Lung (tissue), 12 donors: ENCODE data around the gene PALLD. TPM values are rescaled to one million over a fixed set of nuclear protein-coding genes. Genes with fewer than 3 reads are reported as not detected.
A peak's percentile ranks its signal among the peaks of the same experiment; 100 is the strongest.

Source experiments
- ATAC-seq: fragments of 200-7000 bp; cut with Tn5 transposase; one replicate; pipeline ENCODE4 v1.9.1; 2020; ENCODE audit warnings: moderate number of reproducible peaks; ENCODE audit not compliant: insufficient read depth, low FRiP score
- DNase-seq, 3 donors: peaks; one replicate each; pipeline ENCODE4 v3.0.0-alpha.2; 2013 to 2017
- H3K27ac ChIP-seq, 2 donors: one replicate each; pipeline ENCODE4 v1.5.1; 2013; ENCODE audit warnings: mild to moderate bottlenecking in 2 of 2, moderate library complexity in 2 of 2, control low read depth in 1 of 2, inconsistent platforms in 1 of 2, low read depth in 1 of 2, low read length in 1 of 2
- H3K27me3 ChIP-seq, 3 donors: one replicate each; pipeline ENCODE4 v1.5.1; 2013; ENCODE audit warnings: low read length in 2 of 3; ENCODE audit not compliant: control insufficient read depth in 3 of 3, insufficient read depth in 3 of 3
- H3K36me3 ChIP-seq, 4 donors: one replicate each; pipeline ENCODE4 v1.5.1; 2013; ENCODE audit warnings: low read length in 4 of 4, mild to moderate bottlenecking in 1 of 4, moderate library complexity in 1 of 4; ENCODE audit not compliant: control insufficient read depth in 4 of 4, insufficient read depth in 4 of 4
- H3K4me1 ChIP-seq, 5 donors: one replicate each; pipeline ENCODE4 v1.5.1; 2013; ENCODE audit warnings: low read length in 5 of 5, mild to moderate bottlenecking in 2 of 5, moderate library complexity in 1 of 5; ENCODE audit not compliant: control insufficient read depth in 5 of 5, insufficient read depth in 5 of 5
- H3K4me3 ChIP-seq: one replicate; pipeline ENCODE4 v1.5.1; 2013; ENCODE audit warnings: mild to moderate bottlenecking, control low read depth, moderate library complexity
- H3K9ac ChIP-seq, 2 donors: one replicate each; pipeline ENCODE4 v1.5.1; 2013; ENCODE audit warnings: low read length in 2 of 2, control low read depth in 1 of 2; ENCODE audit not compliant: insufficient read depth in 1 of 2
- H3K9me3 ChIP-seq, 4 donors: one replicate each; pipeline ENCODE4 v1.5.1; 2013; ENCODE audit warnings: low read length in 3 of 4, mild to moderate bottlenecking in 1 of 4, moderate library complexity in 1 of 4; ENCODE audit not compliant: control insufficient read depth in 4 of 4, insufficient read depth in 3 of 4
- CTCF ChIP-seq: IDR thresholded peaks from 2 replicates; pipeline ENCODE4 v1.5.1; 2012; ENCODE audit warnings: mild to moderate bottlenecking; ENCODE audit errors: control extremely low read depth, extremely low read depth
- WGBS, 2 donors: extraction: QIAGEN DNeasy Blood & Tissue Kit; methylation state at CpG; one replicate each; pipeline ENCODE4 v1.1.7; 2013; 5-methylcytosine and 5-hydroxymethylcytosine counted together
- polyA plus RNA-seq, 2 donors: library from polyadenylated mRNA; stranded (reverse); fragments of 200-250 nt; gene quantifications; one replicate each; pipeline ENCODE4 v1.2.1, GENCODE V29; 2013
- total RNA-seq, 2 donors: library from RNA; depleted of rRNA in 1 of 2; stranded (reverse); fragments of >200 nt in 1 of 2; gene quantifications; one replicate each; pipeline ENCODE4 v1.2.1, GENCODE V29; 2014 to 2021
- donor health status: control.
- donor health status: control.
- donor health status: Bipolar disorder and iron deficiency.
- donor health status: healthy.
- donor health status: DM: yes; HTN: yes; CAD: no.

PALLD gene
- total and polyA plus RNA-seq, 4 donors = 20.7 to 139 (median 63.0) TPM

DNA sequence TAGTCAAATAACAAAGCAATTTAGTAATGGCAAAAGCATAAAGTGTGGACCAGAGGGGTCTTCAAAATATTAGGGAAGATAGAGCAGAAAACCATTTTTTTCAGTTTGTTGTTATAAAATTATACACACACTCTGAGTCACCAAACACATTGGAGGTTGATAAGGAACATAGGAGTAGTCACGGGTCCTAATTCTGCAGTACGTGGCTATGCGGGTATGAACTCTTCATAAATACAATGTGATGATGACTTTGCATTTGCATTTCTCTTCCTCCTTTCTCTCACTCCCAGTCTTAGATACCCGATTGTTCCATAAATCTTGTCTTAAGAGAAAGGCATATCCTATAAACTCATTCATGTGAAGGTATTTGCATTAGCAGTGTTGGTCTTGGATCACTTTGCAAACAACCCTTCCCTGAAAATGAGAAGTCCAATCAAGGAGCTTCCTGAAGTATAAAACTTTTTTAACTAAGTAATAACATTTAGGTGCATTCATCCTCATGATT is 223.6 kb downstream of the PALLD start:
- no peak for ATAC-seq
- 41 to 70% methylated on average over 4 of the region's 4 CpGs for WGBS, 2 donors
- no peaks in the 10 kb centered on the region for H3K9me3 ChIP-seq
- DNase-seq = no peak
- H3K36me3 ChIP-seq = no peaks in the 10 kb centered on the region
- H3K4me1 ChIP-seq = peaks cover 0 to 22% (median 3%) of the 10 kb centered on the region in 5 donors
- H3K4me3 ChIP-seq = no peak overlapping the region
- H3K27me3 ChIP-seq = peaks cover 0 to 8% (median 0%) of the 10 kb centered on the region in 3 donors
- no peak for TF ChIP-seq CTCF
- no peak overlapping the region for H3K27ac ChIP-seq
- H3K9ac ChIP-seq = no peak overlapping the region

GRCh38 chr4:168722391-168722790 is 225.5 kb downstream of the PALLD start:
- H3K36me3 ChIP-seq = no peaks in the 10 kb centered on the region
- peaks cover 0 to 8% (median 0%) of the 10 kb centered on the region in 3 donors for H3K27me3 ChIP-seq
- H3K4me1 ChIP-seq = peaks cover 0 to 16% (median 3%) of the 10 kb centered on the region in 5 donors
- no peak for TF ChIP-seq CTCF
- H3K9me3 ChIP-seq = peaks cover 0 to 5% (median 0%) of the 10 kb centered on the region in 4 donors
- no peak overlapping the region for H3K9ac ChIP-seq
- no peak for ATAC-seq
- peak overlapping the region in 1 of 2 donors; percentile 54 for H3K27ac ChIP-seq
- DNase-seq = no peak
- no peak overlapping the region for H3K4me3 ChIP-seq
- 19 to 20% methylated on average over 2 of the region's 2 CpGs for WGBS, 2 donors

DNA sequence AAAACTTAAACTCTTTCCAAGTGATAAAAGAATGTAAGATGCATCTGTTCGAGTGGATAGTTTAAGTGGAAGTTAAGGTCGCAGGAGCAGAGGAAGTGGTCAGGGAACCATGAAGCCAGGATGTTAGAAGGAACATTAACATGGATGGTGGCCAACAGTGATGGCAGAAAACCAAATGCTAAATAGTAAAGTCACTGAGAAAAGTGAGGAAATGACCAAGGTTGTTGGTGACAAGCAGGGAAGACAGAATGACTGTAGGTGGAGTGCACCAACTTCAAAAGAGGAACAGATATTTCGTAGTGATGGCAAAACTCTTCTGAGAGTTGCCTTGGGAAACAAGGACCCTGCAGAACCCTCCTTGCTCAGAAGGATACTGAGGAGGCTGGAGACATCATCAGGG is 226.2 kb downstream of the PALLD start:
- Histone ChIP-seq H3K4me1 (peaks cover 0 to 13% (median 3%) of the 10 kb centered on the region in 5 donors), H3K9me3 (peaks cover 0 to 5% (median 1%) of the 10 kb centered on the region in 4 donors), H3K36me3 (no peaks in the 10 kb centered on the region), H3K27ac (peak overlapping the region in 1 of 2 donors; percentile 54), H3K27me3 (peaks cover 0 to 4% (median 0%) of the 10 kb centered on the region in 3 donors), H3K4me3 (no peak overlapping the region), H3K9ac (no peak overlapping the region)
- 12 to 30% methylated on average over 3 of the region's 3 CpGs for WGBS, 2 donors
- ATAC-seq = no peak
- TF ChIP-seq CTCF = no peak
- DNase-seq = peak in 2 of 3 donors; percentile 49 to 67

GRCh38 chr4:168723569-168723968 is 226.7 kb downstream of the PALLD start:
- Histone ChIP-seq H3K4me3 (no peak overlapping the region), H3K4me1 (peaks cover 0 to 13% (median 3%) of the 10 kb centered on the region in 5 donors), H3K9me3 (peaks cover 0 to 5% (median 2%) of the 10 kb centered on the region in 4 donors), H3K9ac (no peak overlapping the region), H3K36me3 (no peaks in the 10 kb centered on the region), H3K27me3 (peaks cover 0 to 4% (median 0%) of the 10 kb centered on the region in 3 donors), H3K27ac (peak overlapping the region in 1 of 2 donors; percentile 54)
- TF ChIP-seq CTCF = no peak
- DNase-seq (no peak), ATAC-seq (no peak)
- 64 to 78% methylated on average over 4 of the region's 4 CpGs for WGBS, 2 donors
